Prostate gland (tissue), 2 donors: ENCODE results near the gene FAM174C.

Experiments used
- CTCF ChIP-seq, 4 experiments: fragments of 200-600 bp in 2 of 4; fragments of 450-650 bp in 2 of 4; sonication (generic) in 2 of 4; IDR thresholded peaks; 1 replicate in 3 of 4; 2 replicates in 1 of 4; pipeline ENCODE4 v1.5.1; 2016 to 2019; ENCODE audit warnings: antibody characterized with exemption in 4 of 4, mild to moderate bottlenecking in 2 of 4, moderate library complexity in 2 of 4
- POLR2A ChIP-seq: fragments of 450-650 bp; IDR thresholded peaks from one replicate; pipeline ENCODE4 v1.6.1; 2016; ENCODE audit warnings: antibody characterized with exemption, mild to moderate bottlenecking

- TF ChIP-seq POLR2A, result no peak
- TF ChIP-seq CTCF (IDR thresholded peaks at IDR 0.05), result no peak
Measured at GRCh38 chr19:1280636-1281568, 5.6 kb downstream of the FAM174C start.
